ENCODE measurements around the gene PPFIBP1. TPM values are rescaled to one million over a fixed set of nuclear protein-coding genes. Genes with fewer than 3 reads are reported as not detected.

Gene PPFIBP1
- total and polyA plus RNA-seq, 2 of the 8 experiments (the other 6 are each of a cell fraction or from before 2014, with no cell fraction given) = 7.7 to 31.3 TPM

- TF ChIP-seq CTBP2 (IDR thresholded peaks at IDR 0.05; ENCODE audit: borderline replicate concordance, insufficient read depth, insufficient read length, low read length) = no peak
Observed at GRCh38 chr12:27502021-27502435, 22.0 kb upstream of the PPFIBP1 start (continued).

Measured in H1 (cell line).